Transverse colon (tissue), 4 donors: ENCODE measurements around the gene S100A5. TPM values are rescaled to one million over a fixed set of nuclear protein-coding genes. Genes with fewer than 3 reads are reported as not detected.

Experiments used
- DNase-seq: peaks from one replicate; pipeline ENCODE4 v3.0.0-alpha.2; 2019
- H3K27ac ChIP-seq, 4 donors: fragments of 200-600 bp; sonication (generic); 2 replicates each; pipeline ENCODE4 v1.5.1; 2016 to 2018; ENCODE audit warnings: inconsistent platforms in 4 of 4
- H3K27me3 ChIP-seq: fragments of 200-600 bp; sonication (generic); 2 replicates; pipeline ENCODE4 v1.5.1; 2017; ENCODE audit warnings: inconsistent platforms
- H3K36me3 ChIP-seq, 4 donors: fragments of 200-600 bp; sonication (generic); 2 replicates each; pipeline ENCODE4 v1.5.1; 2017 to 2019; ENCODE audit warnings: inconsistent platforms in 4 of 4
- H3K4me1 ChIP-seq, 4 donors: fragments of 200-600 bp; sonication (generic); 2 replicates each; pipeline ENCODE4 v1.5.1; 2017 to 2020; ENCODE audit warnings: inconsistent platforms in 4 of 4
- H3K4me3 ChIP-seq, 4 donors: fragments of 200-600 bp; sonication (generic); 1 replicate in 1 of 4; 2 replicates in 3 of 4; pipeline versions ENCODE4 v1.5.1 to v1.6.1; 2017 to 2019; ENCODE audit warnings: inconsistent platforms in 4 of 4
- H3K9me3 ChIP-seq, 2 donors: fragments of 200-600 bp; sonication (generic); 2 replicates each; pipeline ENCODE4 v1.5.1; 2017 to 2019; ENCODE audit warnings: inconsistent platforms in 2 of 2
- CTCF ChIP-seq, 5 experiments: fragments of 200-600 bp in 3 of 5; fragments of 450-650 bp in 2 of 5; sonication (generic) in 3 of 5; IDR thresholded peaks; 1 replicate in 2 of 5; 2 replicates in 3 of 5; pipeline ENCODE4 v1.5.1; 2016 to 2017; ENCODE audit warnings: antibody characterized with exemption in 5 of 5, inconsistent platforms in 3 of 5, mild to moderate bottlenecking in 2 of 5, moderate library complexity in 1 of 5
- EP300 ChIP-seq: sonication (generic); formaldehyde crosslinking; IDR thresholded peaks from one replicate; pipeline ENCODE4 v1.6.1; 2017; ENCODE audit warnings: antibody characterized with exemption, low read depth
- POLR2A ChIP-seq: fragments of 450-650 bp; IDR thresholded peaks from one replicate; pipeline ENCODE4 v1.6.1; 2016; ENCODE audit warnings: antibody characterized with exemption, mild to moderate bottlenecking, moderate library complexity
- POLR2AphosphoS5 ChIP-seq, 3 donors: sonication (generic); formaldehyde crosslinking; IDR thresholded peaks; one replicate each; pipeline ENCODE4 v1.6.1; 2016; ENCODE audit warnings: antibody characterized with exemption in 3 of 3
- WGBS, 2 donors: methylation state at CpG; one replicate each; pipeline ENCODE4 v1.1.5; 2018; ENCODE audit warnings: low coverage in 1 of 2; 5-methylcytosine and 5-hydroxymethylcytosine counted together
- in situ Hi-C, 4 donors: fragments of 200-750 bp; cut with MboI; loops; one replicate each; pipeline versions ENCODE4 v1.15.0 to v1.15.1; 2017; ENCODE audit warnings: low sequenced_read_pairs in 3 of 4, low pct_ligation_motif_present in 1 of 4, low pct_unique_long_range_greater_than_20kb in 1 of 4
- intact Hi-C: fragments of 100-400 bp; cut with DNase I; formaldehyde crosslinking; loops from one replicate; pipeline ENCODE4 v1.15.1; 2023; ENCODE audit warnings: low total_unique reads
- total RNA-seq, 4 donors: library from RNA; depleted of rRNA; stranded (reverse); fragments of >200 nt; gene quantifications; one replicate each; pipeline ENCODE4 v1.1.0, GENCODE V29; 2016

The S100A5 gene
- total RNA-seq, 4 donors from 2014 or later = not detected

GRCh38 chr1:153487707-153488106, 53.0 kb downstream of the S100A5 start:
- intact Hi-C loops = no loop called here
- peaks cover 6 to 9% (median 7%) of the 10 kb centered on the region in 4 donors for H3K4me1 ChIP-seq
- 100% methylated on average over 2 of the region's 2 CpGs for WGBS, 2 donors
- no peak for TF ChIP-seq POLR2A
- TF ChIP-seq POLR2AphosphoS5 (IDR thresholded peaks at IDR 0.05) = no peak
- no peak for TF ChIP-seq EP300
- no peak for TF ChIP-seq CTCF (IDR thresholded peaks at IDR 0.05)
- no peak overlapping the region for H3K27ac ChIP-seq
- H3K4me3 ChIP-seq = no peak overlapping the region
- no peaks in the 10 kb centered on the region for H3K27me3 ChIP-seq
- no peaks in the 10 kb centered on the region for H3K36me3 ChIP-seq
- no peak for DNase-seq
- no peaks in the 10 kb centered on the region for H3K9me3 ChIP-seq
- in situ Hi-C loops = loop anchor here in 2 of 4 donors (5.0 kb wide), 2 partner anchors 135 to 140 kb away; partner anchors contain the start of gene PGLYRP4 (in 1 of the 2)

Other genes with a start within 250 kb of the S100A5 start
- gene PGLYRP3, start 228.0 kb downstream of the S100A5 start, total RNA-seq = not detected
- not detected for gene PGLYRP4, start 192.1 kb downstream of the S100A5 start, total RNA-seq
- 10 to 100 TPM; 24.0 to 99.0 (median 34.3) TPM for gene S100A9, start 183.1 kb downstream of the S100A5 start, total RNA-seq
- not detected for gene S100A12, start 165.3 kb downstream of the S100A5 start, total RNA-seq
- gene S100A8, start 149.9 kb downstream of the S100A5 start, total RNA-seq = 1 to 10 TPM in 2 of 4 donors, not detected in 2; 1.6 to 7.4 TPM
- gene S100A7A, start 124.4 kb downstream of the S100A5 start, total RNA-seq = not detected
- not detected for gene S100A7, start 80.3 kb downstream of the S100A5 start, total RNA-seq
- 100 to 1,000 TPM; 219 to 881 (median 433) TPM for gene S100A6, start 4.9 kb downstream of the S100A5 start, total RNA-seq
- gene S100A4, start 4.9 kb upstream of the S100A5 start, total RNA-seq = 100 to 1,000 TPM in 1 of 4 donors, 10 to 100 TPM in 3; 40.8 to 138 (median 78.6) TPM
- gene S100A3, start 8.3 kb upstream of the S100A5 start, total RNA-seq = under 1 TPM in 1 of 4 donors, not detected in 3; 0.64 TPM
- gene S100A2, start 24.9 kb upstream of the S100A5 start, total RNA-seq = 1 to 10 TPM in 1 of 4 donors, not detected in 3; 2.2 TPM
- 100 to 1,000 TPM; 181 to 223 (median 196) TPM for gene S100A16, start 72.2 kb upstream of the S100A5 start, total RNA-seq
- gene S100A14, start 75.4 kb upstream of the S100A5 start, total RNA-seq = 100 to 1,000 TPM; 134 to 514 (median 437) TPM
- 10 to 100 TPM; 33.8 to 67.8 (median 45.5) TPM for gene S100A13, start 86.6 kb upstream of the S100A5 start, total RNA-seq
- 1 to 10 TPM in 2 of 4 donors, not detected in 2; 3.7 to 4.4 TPM for gene S100A1, start 87.5 kb upstream of the S100A5 start, total RNA-seq
- gene CHTOP, start 93.1 kb upstream of the S100A5 start, total RNA-seq = 10 to 100 TPM; 35.2 to 86.1 (median 65.2) TPM
- gene SNAPIN, start 117.8 kb upstream of the S100A5 start, total RNA-seq = 10 to 100 TPM; 10.5 to 38.4 (median 27.4) TPM
- 100 to 1,000 TPM in 1 of 4 donors, 10 to 100 TPM in 3; 16.5 to 102 (median 66.5) TPM for gene ILF2, start 130.1 kb upstream of the S100A5 start, total RNA-seq
- gene NPR1, start 137.8 kb upstream of the S100A5 start, total RNA-seq = 10 to 100 TPM in 3 of 4 donors, 1 to 10 TPM in 1; 9.8 to 25.1 (median 13.4) TPM
- 10 to 100 TPM; 26.1 to 35.6 (median 28.0) TPM for gene INTS3, start 187.1 kb upstream of the S100A5 start, total RNA-seq
- gene SLC27A3, start 234.5 kb upstream of the S100A5 start, total RNA-seq = 100 to 1,000 TPM in 1 of 4 donors, 10 to 100 TPM in 3; 15.2 to 159 (median 26.2) TPM